BJ (cell line): ENCODE measurements around the gene CLINT1. TPM values are rescaled to one million over a fixed set of nuclear protein-coding genes. Genes with fewer than 3 reads are reported as not detected.

ENCODE experiments used
- CTCF ChIA-PET: fragments of 350-600 bp; formaldehyde crosslinking; extraction: SDS; loops from one replicate; lab custom pipeline; 2021; ENCODE audit warnings: antibody characterized with exemption, inconsistent platforms; lab: Yijun Ruan, JAX
- POLR2A ChIA-PET: fragments of 300-600 bp; sonication (Branson Sonifier 250); formaldehyde crosslinking; extraction: SDS; loops from one replicate; lab custom pipeline; 2021; ENCODE audit warnings: antibody characterized with exemption; lab: Charles Lee
- DNase-seq: peaks from one replicate; pipeline ENCODE4 v3.0.0-alpha.2; 2011; ENCODE audit warnings: low read depth
- H3K27me3 ChIP-seq: 2 replicates; pipeline ENCODE4 v1.6.0; 2011; ENCODE audit warnings: low read length; ENCODE audit not compliant: control insufficient read depth, insufficient read depth
- H3K36me3 ChIP-seq: 2 replicates; pipeline ENCODE4 v1.5.1; 2011; ENCODE audit warnings: low read length; ENCODE audit not compliant: control insufficient read depth, insufficient read depth
- H3K4me3 ChIP-seq: 2 replicates; pipeline ENCODE4 v1.5.1; 2011; ENCODE audit warnings: low read depth, mild to moderate bottlenecking, control low read depth, low read length
- polyA plus RNA-seq: library from polyadenylated mRNA; depleted of rRNA; stranded (reverse); fragments of >200 nt; gene quantifications from 2 replicates; pipeline ENCODE4 v1.2.3, GENCODE V29; 2011; rRNA removed
- small RNA-seq: library from RNA; depleted of rRNA; stranded (forward); fragments of <200 nt; gene quantifications from one replicate; pipeline ENCODE3, GENCODE V24; 2012; ENCODE audit warnings: low replicate concordance, low read depth; ENCODE audit not compliant: insufficient read length
- TF ChIP-seq, protein P1 (sequence below): IDR thresholded peaks from 2 replicates; pipeline ENCODE4 v1.5.1; 2011; ENCODE audit warnings: low read depth, mild to moderate bottlenecking, control low read depth, inconsistent platforms, low read length, moderate library complexity; ENCODE audit not compliant: insufficient read depth

CLINT1 gene
- polyA plus RNA-seq, 1 experiment: 164 TPM

DNA sequence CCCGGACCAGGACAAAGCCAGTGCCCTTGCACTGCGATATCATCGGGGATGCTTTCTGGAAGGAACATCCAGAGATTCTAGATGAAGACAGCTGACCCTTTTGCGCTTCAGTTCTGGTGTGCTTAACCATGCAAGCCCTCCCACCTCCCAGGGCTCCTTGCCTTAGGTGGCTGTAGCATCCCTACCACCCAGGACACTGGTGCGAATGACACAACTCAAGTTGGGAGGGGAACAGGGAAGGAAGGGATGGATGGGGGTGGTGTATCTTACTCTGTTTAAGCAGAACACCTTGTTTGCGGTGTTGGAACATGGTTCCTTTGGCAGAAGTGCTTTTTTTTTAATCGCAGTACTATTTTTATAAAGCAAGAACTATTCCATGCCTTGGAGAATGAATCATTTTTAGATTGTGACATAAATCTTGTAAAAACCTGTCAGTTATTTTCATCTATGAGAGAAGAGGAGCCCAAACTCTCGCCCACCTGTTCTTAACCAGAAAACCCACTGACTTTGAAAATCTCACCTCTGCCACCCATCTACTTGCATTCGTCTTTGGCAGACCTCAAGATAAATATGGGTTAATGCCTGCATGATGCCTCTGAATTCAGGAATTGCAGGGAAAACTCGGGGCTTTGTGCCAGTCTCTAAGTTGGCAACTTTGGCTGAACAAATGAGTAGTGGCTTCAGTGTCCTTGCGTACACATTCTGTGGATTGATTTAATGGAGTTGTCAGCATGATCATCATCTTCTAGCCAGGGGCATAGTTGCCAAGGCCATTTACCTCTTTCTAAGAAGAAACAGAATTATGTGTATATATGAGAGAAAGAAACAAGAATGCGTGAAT, 119.3 kb downstream of the CLINT1 start:
- CTCF ChIA-PET: interaction anchor here (0.6 to 0.7 kb wide), 2 partner anchors 11 to 39 kb away, joined by 3 read pairs; no protein-coding TSS in a partner anchor
- Histone ChIP-seq H3K27me3 (no peaks in the 10 kb centered on the region), H3K36me3 (peaks cover 1% of the 10 kb centered on the region), H3K4me3 (no peak overlapping the region)
- DNase-seq: no peak
- TF ChIP-seq, protein P1, sequence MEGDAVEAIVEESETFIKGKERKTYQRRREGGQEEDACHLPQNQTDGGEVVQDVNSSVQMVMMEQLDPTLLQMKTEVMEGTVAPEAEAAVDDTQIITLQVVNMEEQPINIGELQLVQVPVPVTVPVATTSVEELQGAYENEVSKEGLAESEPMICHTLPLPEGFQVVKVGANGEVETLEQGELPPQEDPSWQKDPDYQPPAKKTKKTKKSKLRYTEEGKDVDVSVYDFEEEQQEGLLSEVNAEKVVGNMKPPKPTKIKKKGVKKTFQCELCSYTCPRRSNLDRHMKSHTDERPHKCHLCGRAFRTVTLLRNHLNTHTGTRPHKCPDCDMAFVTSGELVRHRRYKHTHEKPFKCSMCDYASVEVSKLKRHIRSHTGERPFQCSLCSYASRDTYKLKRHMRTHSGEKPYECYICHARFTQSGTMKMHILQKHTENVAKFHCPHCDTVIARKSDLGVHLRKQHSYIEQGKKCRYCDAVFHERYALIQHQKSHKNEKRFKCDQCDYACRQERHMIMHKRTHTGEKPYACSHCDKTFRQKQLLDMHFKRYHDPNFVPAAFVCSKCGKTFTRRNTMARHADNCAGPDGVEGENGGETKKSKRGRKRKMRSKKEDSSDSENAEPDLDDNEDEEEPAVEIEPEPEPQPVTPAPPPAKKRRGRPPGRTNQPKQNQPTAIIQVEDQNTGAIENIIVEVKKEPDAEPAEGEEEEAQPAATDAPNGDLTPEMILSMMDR: no peak
- POLR2A ChIA-PET: no interaction called here

DNA sequence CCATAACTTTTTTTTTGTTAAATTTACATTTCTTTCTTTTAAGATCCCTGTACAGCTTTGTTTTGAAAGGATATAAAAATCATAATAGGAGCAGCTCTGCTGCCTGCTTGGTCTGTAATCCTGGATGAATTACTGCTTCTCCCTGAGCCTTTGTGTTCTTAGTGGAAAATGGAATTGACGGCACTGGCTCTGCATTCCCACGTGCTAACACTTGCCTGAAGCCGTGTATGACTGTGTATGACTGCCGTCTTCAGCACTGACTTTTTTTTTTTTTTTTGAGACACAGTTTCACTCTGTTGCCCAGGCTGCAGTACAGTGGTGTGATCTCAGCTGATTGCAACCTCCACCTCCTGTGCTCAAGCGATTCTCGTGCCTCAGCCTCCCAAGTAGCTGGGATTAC, 123.0 kb downstream of the CLINT1 start:
- H3K27me3 ChIP-seq: no peaks in the 10 kb centered on the region
- DNase-seq: no peak
- TF ChIP-seq, protein P1: no peak
- H3K36me3 ChIP-seq: peaks cover 4% of the 10 kb centered on the region
- CTCF ChIA-PET: no interaction called here
- POLR2A ChIA-PET: no interaction called here
- H3K4me3 ChIP-seq: no peak overlapping the region

Small RNA genes lying within 50 kb of the gene (small RNA-seq; reads per million reads assigned to genes)
- gene AC026407.1: not detected
- gene RNU6-260P: not detected

Other genes with a start within 250 kb of the CLINT1 start
- 0.07 TPM in 2 replicates for gene SOX30, start 206.7 kb downstream of the CLINT1 start, polyA plus RNA-seq
- gene C5orf52, start 187.6 kb downstream of the CLINT1 start, polyA plus RNA-seq: not detected in 2 replicates
- 22.7 and 29.5 TPM in 2 replicates for gene THG1L, start 127.7 kb downstream of the CLINT1 start, polyA plus RNA-seq
- 2.4 and 3.2 TPM in 2 replicates for gene LSM11, start 115.4 kb downstream of the CLINT1 start, polyA plus RNA-seq